ENCODE data around the gene CTSE.

DNA sequence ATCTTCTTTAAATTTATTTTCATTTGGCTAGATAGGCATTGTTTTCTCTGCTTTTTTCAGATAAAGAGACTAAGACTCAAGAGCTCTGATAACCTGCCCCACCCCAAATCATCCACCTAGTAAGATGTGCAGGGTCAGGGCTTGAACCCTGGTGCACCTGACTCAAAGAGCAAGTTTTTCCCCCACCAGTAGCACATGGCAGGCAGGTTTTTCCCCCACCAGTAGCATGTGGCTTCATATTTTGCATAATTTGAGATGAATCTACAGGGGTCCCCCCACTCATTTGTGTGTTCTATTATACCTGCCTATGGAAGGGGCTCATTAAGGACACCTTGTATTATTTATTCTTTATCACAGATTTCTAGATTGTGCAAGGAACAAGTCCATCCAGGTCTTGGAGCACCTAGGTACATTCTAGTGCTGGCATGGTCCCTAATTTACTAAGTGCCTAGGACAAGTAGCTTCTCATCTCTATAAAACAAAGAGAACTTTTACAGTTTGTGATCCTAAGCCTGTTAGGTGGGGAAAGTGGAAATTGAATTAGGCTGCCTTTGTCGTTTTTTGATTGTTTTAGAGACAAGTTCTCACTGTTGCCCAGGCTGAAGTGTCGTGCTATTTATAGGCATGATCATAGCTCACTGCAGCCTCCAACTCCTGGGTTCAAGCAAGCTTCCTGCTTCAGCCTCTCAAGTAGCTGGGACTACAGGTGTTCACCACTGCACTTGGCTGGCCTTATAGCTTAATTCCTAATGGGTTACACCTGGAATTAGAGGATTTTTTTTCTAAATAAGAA, 13.2 kb upstream of the CTSE start:
- TF ChIP-seq ZNF274 (IDR thresholded peaks at IDR 0.05; ENCODE audit: low read depth, low read length) = no peak
- no peak for TF ChIP-seq YY1 (IDR thresholded peaks at IDR 0.05; ENCODE audit: insufficient read depth, insufficient read length)

Data from NT2/D1 (cell line).